Upper lobe of left lung (tissue), 6 donors: ENCODE results near the gene IGF2BP1. TPM values are rescaled to one million over a fixed set of nuclear protein-coding genes. Genes with fewer than 3 reads are reported as not detected.

ENCODE experiments used
- ATAC-seq, 2 donors: fragments of 200-7000 bp; cut with Tn5 transposase; one replicate each; pipeline ENCODE4 v1.9.1; 2022; ENCODE audit warnings: mild to moderate bottlenecking in 2 of 2, moderate library complexity in 2 of 2; ENCODE audit not compliant: low FRiP score in 2 of 2
- DNase-seq, 2 donors: peaks; one replicate each; pipeline ENCODE4 v3.0.0-alpha.2; 2019 to 2020
- H3K27ac ChIP-seq, 4 donors: fragments of 200-600 bp; sonication (generic); one replicate each; pipeline ENCODE4 v1.5.1; 2016 to 2019
- H3K27me3 ChIP-seq, 4 donors: fragments of 200-600 bp; sonication (generic); one replicate each; pipeline ENCODE4 v1.5.1; 2017 to 2019
- H3K36me3 ChIP-seq, 4 donors: fragments of 200-600 bp; sonication (generic); one replicate each; pipeline ENCODE4 v1.5.1; 2016 to 2019
- H3K4me1 ChIP-seq, 4 donors: fragments of 200-600 bp; sonication (generic); one replicate each; pipeline ENCODE4 v1.5.1; 2018 to 2019
- H3K4me3 ChIP-seq, 4 donors: fragments of 200-600 bp; sonication (generic); one replicate each; pipeline ENCODE4 v1.5.1; 2017 to 2019; ENCODE audit warnings: mild to moderate bottlenecking in 2 of 4, moderate library complexity in 1 of 4
- H3K9me3 ChIP-seq, 4 donors: fragments of 200-600 bp; sonication (generic); one replicate each; pipeline ENCODE4 v1.5.1; 2018 to 2019
- CTCF ChIP-seq, 6 experiments: fragments of 450-650 bp in 4 of 6; fragments of 200-600 bp in 2 of 6; sonication (generic) in 2 of 6; IDR thresholded peaks; one replicate each; pipeline ENCODE4 v1.5.1; 2016 to 2019; ENCODE audit warnings: antibody characterized with exemption in 6 of 6
- EP300 ChIP-seq, 4 donors: sonication (generic); formaldehyde crosslinking; IDR thresholded peaks; one replicate each; pipeline ENCODE4 v1.5.1; 2017; ENCODE audit warnings: antibody characterized with exemption in 4 of 4, control low read depth in 2 of 4
- POLR2A ChIP-seq, 4 donors: fragments of 450-650 bp; IDR thresholded peaks; one replicate each; pipeline ENCODE4 v1.5.1; 2016 to 2017; ENCODE audit warnings: antibody characterized with exemption in 4 of 4, mild to moderate bottlenecking in 2 of 4
- POLR2AphosphoS5 ChIP-seq, 2 donors: sonication (generic); formaldehyde crosslinking; IDR thresholded peaks; one replicate each; pipeline ENCODE4 v1.5.1; 2017; ENCODE audit warnings: antibody characterized with exemption in 2 of 2
- WGBS, 2 donors: methylation state at CpG; one replicate each; pipeline ENCODE4 v1.1.5; 2017 to 2018; 5-methylcytosine and 5-hydroxymethylcytosine counted together
- small RNA-seq, 4 donors: library from RNA; depleted of rRNA; stranded (forward); fragments of <200 nt; gene quantifications; one replicate each; pipeline ENCODE3, GENCODE V24; 2016
- total RNA-seq, 6 donors: library from RNA; depleted of rRNA in 4 of 6; stranded (reverse); fragments of >200 nt in 4 of 6; gene quantifications; one replicate each; pipeline versions ENCODE4 v1.1.0 to v1.2.1, GENCODE V29; 2016 to 2021
- donor health status: DM: no; HTN: no; CAD: no; lungs with moderate emphysema.
- donor health status: DM: no; HTN: yes; CAD: no; lungs with severe emphysema.

IGF2BP1 gene
- total RNA-seq, 6 donors from 2014 or later: 1.3 to 1.4 TPM; not detected in 4

DNA sequence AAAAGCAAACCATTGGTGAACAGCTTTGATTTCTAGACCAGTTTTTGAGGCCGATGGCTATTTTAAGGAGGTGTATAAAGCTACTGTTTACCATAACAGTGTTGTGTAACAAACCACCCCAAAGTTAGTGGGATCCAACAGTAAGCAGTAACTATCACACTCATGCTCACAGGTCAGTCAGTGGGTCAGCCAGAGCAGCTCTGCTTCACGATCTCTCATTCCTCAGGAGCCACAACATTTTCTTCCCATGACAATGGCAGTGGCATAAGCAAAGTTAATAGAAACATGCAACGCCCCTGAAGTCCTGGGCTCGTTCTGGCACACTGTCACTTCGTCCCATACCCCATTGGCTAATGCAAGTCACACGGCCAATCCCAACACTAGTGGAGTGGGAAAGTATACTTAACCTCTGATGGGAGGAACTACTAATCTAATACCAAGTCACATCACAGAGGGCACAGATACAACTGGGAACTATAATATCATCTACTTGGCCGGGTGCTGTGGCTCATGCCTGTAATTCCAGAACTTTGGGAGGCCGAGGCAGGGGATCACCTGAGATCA is 107.4 kb downstream of the IGF2BP1 start:
- 79 to 85% methylated on average over 7 to 8 of the region's 8 CpGs for WGBS, 2 donors
- Histone ChIP-seq H3K27me3 (no peaks in the 10 kb centered on the region), H3K27ac (no peak overlapping the region), H3K36me3 (no peaks in the 10 kb centered on the region), H3K4me1 (peaks cover 0 to 5% (median 2%) of the 10 kb centered on the region in 4 donors), H3K4me3 (no peak overlapping the region), H3K9me3 (no peaks in the 10 kb centered on the region)
- TF ChIP-seq POLR2AphosphoS5 (IDR thresholded peaks at IDR 0.05) (no peak), CTCF (IDR thresholded peaks at IDR 0.05) (no peak), POLR2A (IDR thresholded peaks at IDR 0.05) (no peak), EP300 (IDR thresholded peaks at IDR 0.05) (no peak)
- DNase-seq (no peak), ATAC-seq (no peak)

Small RNA genes within 50 kb of the gene (small RNA-seq; reads per million reads assigned to genes)
- 0 reads per million in 4 donors for gene RF00017
- 0 reads per million in 4 donors for gene RF01210
- gene RNU1-42P: 0 reads per million in 4 donors
- 0 to 1.1 (median 0.09) reads per million in 4 donors for gene RNU6-826P

Other genes with a start within 250 kb of the IGF2BP1 start
- gene TTLL6, start 180.2 kb upstream of the IGF2BP1 start, total RNA-seq: 10 to 100 TPM in 1 of 6 donors, 1 to 10 TPM in 4, under 1 TPM in 1; 0.69 to 12.1 (median 1.5) TPM
- 100 to 1,000 TPM; 123 to 330 (median 180) TPM for gene CALCOCO2, start 166.3 kb upstream of the IGF2BP1 start, total RNA-seq
- gene ATP5MC1, start 104.6 kb upstream of the IGF2BP1 start, total RNA-seq: 10 to 100 TPM; 11.5 to 55.3 (median 43.6) TPM
- gene UBE2Z, start 89.0 kb upstream of the IGF2BP1 start, total RNA-seq: 10 to 100 TPM; 38.6 to 79.6 (median 60.7) TPM
- gene SNF8, start 52.5 kb upstream of the IGF2BP1 start, total RNA-seq: 100 to 1,000 TPM in 2 of 6 donors, 10 to 100 TPM in 4; 76.5 to 110 (median 89.7) TPM
- not detected for gene GIP, start 28.8 kb upstream of the IGF2BP1 start, total RNA-seq
- gene B4GALNT2, start 135.4 kb downstream of the IGF2BP1 start, total RNA-seq: 1 to 10 TPM in 1 of 6 donors, under 1 TPM in 5; 0.11 to 1.0 (median 0.16) TPM
- 10 to 100 TPM in 3 of 6 donors, 1 to 10 TPM in 3; 1.1 to 22.5 (median 9.9) TPM for gene GNGT2, start 213.2 kb downstream of the IGF2BP1 start, total RNA-seq
- gene ABI3, start 213.3 kb downstream of the IGF2BP1 start, total RNA-seq: 10 to 100 TPM in 4 of 6 donors, 1 to 10 TPM in 2; 8.5 to 38.4 (median 27.3) TPM
- 1 to 10 TPM in 4 of 6 donors, under 1 TPM in 1, not detected in 1; 0.30 to 4.7 (median 3.1) TPM for gene PHOSPHO1, start 233.4 kb downstream of the IGF2BP1 start, total RNA-seq